ENCODE data around the gene DOCK2.

DNA sequence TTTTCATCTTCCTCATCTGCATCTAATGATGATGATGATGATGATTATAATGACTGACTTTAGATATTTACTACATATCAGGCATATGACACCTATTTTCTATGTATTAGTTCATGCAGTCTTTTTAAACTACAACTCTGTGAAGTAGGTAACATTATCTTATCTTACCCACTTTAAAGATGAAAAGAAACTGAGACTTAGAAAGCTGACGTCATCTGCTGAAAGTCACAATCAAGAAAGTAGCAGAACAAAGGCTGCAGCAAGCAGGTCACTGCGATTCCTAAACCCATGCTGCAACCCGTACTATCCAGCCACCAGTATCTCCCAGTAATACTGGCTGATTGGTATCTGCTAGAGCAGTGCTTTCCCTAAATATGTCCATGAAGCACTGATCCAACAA lies 383.3 kb downstream of the DOCK2 start:
- no peak for TF ChIP-seq EZH2phosphoT487 (IDR thresholded peaks at IDR 0.05; ENCODE audit: borderline replicate concordance, low read length)
- TF ChIP-seq, protein P1, sequence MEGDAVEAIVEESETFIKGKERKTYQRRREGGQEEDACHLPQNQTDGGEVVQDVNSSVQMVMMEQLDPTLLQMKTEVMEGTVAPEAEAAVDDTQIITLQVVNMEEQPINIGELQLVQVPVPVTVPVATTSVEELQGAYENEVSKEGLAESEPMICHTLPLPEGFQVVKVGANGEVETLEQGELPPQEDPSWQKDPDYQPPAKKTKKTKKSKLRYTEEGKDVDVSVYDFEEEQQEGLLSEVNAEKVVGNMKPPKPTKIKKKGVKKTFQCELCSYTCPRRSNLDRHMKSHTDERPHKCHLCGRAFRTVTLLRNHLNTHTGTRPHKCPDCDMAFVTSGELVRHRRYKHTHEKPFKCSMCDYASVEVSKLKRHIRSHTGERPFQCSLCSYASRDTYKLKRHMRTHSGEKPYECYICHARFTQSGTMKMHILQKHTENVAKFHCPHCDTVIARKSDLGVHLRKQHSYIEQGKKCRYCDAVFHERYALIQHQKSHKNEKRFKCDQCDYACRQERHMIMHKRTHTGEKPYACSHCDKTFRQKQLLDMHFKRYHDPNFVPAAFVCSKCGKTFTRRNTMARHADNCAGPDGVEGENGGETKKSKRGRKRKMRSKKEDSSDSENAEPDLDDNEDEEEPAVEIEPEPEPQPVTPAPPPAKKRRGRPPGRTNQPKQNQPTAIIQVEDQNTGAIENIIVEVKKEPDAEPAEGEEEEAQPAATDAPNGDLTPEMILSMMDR (conservative IDR thresholded peaks at IDR 0.05; ENCODE audit: low read depth, low read length), result no peak
- no peak for TF ChIP-seq EZH2 (IDR thresholded peaks at IDR 0.05; ENCODE audit: low read length, unreplicated experiment)

All from PC-3 (cell line).